NCI-H524 (cell line): ENCODE data around the gene ST3GAL2.
"Not testable (repeated sequence)": the region's sequence is repeated elsewhere in the genome, so short reads cannot be mapped to it uniquely, and the experiment has no call there.

ENCODE experiments used
- DNase-seq, 2 experiments: peaks; one replicate each; lab custom pipeline; 2025; lab: John Stamatoyannopoulos, UW

ST3GAL2 gene

DNA sequence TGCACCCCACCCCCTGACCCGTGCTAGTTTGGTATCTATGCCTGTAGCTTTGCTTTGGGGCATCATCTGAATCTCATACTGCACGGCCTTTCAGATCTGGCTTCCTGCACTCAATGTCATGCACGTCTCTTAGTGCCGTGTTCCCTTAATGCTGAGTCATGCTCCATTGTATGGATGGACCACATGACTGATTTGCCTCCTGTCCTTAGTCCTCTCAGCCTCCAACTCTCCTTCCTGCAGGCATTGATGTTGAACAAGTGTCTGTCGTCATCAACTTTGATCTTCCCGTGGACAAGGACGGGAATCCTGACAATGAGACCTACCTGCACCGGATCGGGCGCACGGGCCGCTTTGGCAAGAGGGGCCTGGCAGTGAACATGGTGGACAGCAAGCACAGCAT is 106.2 kb downstream of the ST3GAL2 start:
- DNase-seq, result not testable (repeated sequence)

DNA sequence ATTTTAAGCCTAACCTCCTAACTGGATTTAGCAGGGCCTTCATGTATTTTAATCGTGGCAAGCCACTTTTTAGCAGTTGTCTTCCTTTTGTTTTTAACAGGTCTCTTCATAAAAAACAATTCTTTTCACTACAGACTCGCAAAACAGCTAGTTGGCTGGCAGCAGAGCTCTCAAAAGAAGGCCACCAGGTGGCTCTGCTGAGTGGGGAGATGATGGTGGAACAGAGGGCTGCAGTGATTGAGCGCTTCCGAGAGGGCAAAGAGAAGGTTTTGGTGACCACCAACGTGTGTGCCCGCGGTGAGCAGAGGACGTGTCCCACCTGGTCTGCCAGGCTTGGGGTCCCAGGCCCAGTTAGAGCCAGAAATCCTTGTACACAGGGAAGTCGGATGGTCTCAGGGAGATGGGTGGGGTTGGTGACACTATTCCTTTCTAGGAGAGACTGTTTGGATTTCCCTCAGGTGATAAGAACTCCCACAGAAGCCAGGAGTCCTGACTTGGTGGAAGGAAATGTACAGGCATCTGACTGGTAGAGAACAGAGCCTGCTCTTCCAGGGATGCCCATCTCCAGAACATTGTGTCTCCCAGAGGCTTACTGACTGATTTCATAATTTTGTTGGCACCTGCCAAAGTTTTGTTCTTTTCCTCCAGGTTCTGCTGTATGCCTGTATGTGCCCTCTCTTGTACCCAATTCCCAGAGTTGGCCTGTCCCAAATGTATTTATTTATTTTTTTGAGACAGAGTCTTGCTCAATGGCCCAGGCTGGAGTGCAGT is 107.1 kb downstream of the ST3GAL2 start:
- DNase-seq, result peak in 1 of 2 experiments; percentile 28

GRCh38 chr16:70331091-70331490 is 107.8 kb downstream of the ST3GAL2 start:
- no peak for DNase-seq
